Calu3 (cell line): ENCODE measurements around the gene KDM2A. TPM values are rescaled to one million over a fixed set of nuclear protein-coding genes. Genes with fewer than 3 reads are reported as not detected.

Experiments
- BruUV-seq: library from RNA; stranded (reverse); fragments of 400-500 nt; replicated peaks from 2 replicates; lab custom pipeline; 2021; lab: Mats Ljungman, UMichigan
- CTCF ChIA-PET: fragments of 300-600 bp; sonication (Branson Sonifier 250); formaldehyde crosslinking; loops from one replicate; lab custom pipeline; 2022; ENCODE audit warnings: antibody characterized with exemption; lab: Charles Lee
- DNase-seq: peaks from one replicate; pipeline ENCODE4 v3.0.0; 2022
- H3K27ac Mint-ChIP-seq: one replicate; pipeline ENCODE4 v1.8.0; 2022; ENCODE audit warnings: mixed read lengths; ENCODE audit not compliant: unreplicated experiment
- H3K27me3 Mint-ChIP-seq: one replicate; pipeline ENCODE4 v1.8.0; 2022; ENCODE audit warnings: mixed read lengths; ENCODE audit not compliant: unreplicated experiment
- H3K36me3 Mint-ChIP-seq: one replicate; pipeline ENCODE4 v1.8.0; 2022; ENCODE audit warnings: mild to moderate bottlenecking, moderate library complexity, mixed read lengths; ENCODE audit not compliant: insufficient read depth, unreplicated experiment
- H3K4me1 Mint-ChIP-seq: one replicate; pipeline ENCODE4 v1.8.0; 2022; ENCODE audit warnings: mild to moderate bottlenecking, low read depth, mixed read lengths; ENCODE audit not compliant: unreplicated experiment
- H3K4me3 Mint-ChIP-seq: one replicate; pipeline ENCODE4 v1.8.0; 2022; ENCODE audit warnings: mild to moderate bottlenecking, low read depth, moderate library complexity, mixed read lengths; ENCODE audit not compliant: unreplicated experiment
- H3K9me3 Mint-ChIP-seq: one replicate; pipeline ENCODE4 v1.8.0; 2022; ENCODE audit warnings: low read depth, mixed read lengths; ENCODE audit not compliant: unreplicated experiment
- intact Hi-C: fragments of 100-400 bp; cut with micrococcal nuclease; formaldehyde crosslinking; loops from one replicate; pipeline ENCODE4 v1.10.0; 2022; ENCODE audit not compliant: unreplicated experiment
- total RNA-seq: library from RNA; stranded (reverse); gene quantifications from 2 replicates; pipeline ENCODE4 v1.2.3, GENCODE V29; 2022
- TF ChIP-seq, protein P1 (sequence below): fragments of 200-600 bp; IDR thresholded peaks from one replicate; pipeline ENCODE4 v1.8.0; 2022; ENCODE audit warnings: antibody characterized with exemption; ENCODE audit not compliant: unreplicated experiment

The KDM2A gene
- total RNA-seq, 1 experiment from 2014 or later: 73.2 TPM

DNA sequence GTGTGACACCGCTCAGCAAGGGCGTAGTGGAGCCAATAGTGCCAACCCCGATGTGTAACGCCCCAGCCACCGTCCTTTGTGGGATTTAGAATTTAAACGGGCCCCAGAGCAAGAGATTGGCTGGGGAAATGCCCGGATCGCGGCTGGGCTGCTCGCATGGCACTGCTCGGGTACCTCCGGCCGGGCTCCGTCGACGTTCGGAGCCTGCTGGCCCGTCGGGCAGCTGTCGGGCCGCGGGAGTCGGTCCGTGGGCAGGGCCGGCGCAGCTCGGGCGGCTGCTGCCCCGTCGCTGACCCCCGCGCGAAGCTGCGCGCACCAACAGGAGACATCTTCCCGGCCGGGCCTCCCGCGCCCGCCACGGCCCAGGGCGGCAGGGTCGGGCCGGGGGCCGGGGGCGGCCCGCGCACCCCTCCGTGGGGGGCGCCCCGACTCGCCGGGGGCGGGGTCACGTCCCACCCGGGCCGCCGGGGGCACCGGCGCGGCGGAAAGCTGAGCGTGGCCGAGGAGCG, 1.3 kb upstream of the KDM2A start:
- H3K4me3 Mint-ChIP-seq: no peak overlapping the region
- H3K27me3 Mint-ChIP-seq: no peaks in the 10 kb centered on the region
- intact Hi-C loops: no loop called here
- CTCF ChIA-PET: no interaction called here
- TF ChIP-seq, protein P1, sequence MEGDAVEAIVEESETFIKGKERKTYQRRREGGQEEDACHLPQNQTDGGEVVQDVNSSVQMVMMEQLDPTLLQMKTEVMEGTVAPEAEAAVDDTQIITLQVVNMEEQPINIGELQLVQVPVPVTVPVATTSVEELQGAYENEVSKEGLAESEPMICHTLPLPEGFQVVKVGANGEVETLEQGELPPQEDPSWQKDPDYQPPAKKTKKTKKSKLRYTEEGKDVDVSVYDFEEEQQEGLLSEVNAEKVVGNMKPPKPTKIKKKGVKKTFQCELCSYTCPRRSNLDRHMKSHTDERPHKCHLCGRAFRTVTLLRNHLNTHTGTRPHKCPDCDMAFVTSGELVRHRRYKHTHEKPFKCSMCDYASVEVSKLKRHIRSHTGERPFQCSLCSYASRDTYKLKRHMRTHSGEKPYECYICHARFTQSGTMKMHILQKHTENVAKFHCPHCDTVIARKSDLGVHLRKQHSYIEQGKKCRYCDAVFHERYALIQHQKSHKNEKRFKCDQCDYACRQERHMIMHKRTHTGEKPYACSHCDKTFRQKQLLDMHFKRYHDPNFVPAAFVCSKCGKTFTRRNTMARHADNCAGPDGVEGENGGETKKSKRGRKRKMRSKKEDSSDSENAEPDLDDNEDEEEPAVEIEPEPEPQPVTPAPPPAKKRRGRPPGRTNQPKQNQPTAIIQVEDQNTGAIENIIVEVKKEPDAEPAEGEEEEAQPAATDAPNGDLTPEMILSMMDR: no peak
- BruUV-seq: no TSS peak
- peaks cover 35% of the 10 kb centered on the region for H3K36me3 Mint-ChIP-seq
- DNase-seq: peak; percentile 14
- peaks cover 10% of the 10 kb centered on the region for H3K4me1 Mint-ChIP-seq
- H3K27ac Mint-ChIP-seq: no peak overlapping the region
- no peaks in the 10 kb centered on the region for H3K9me3 Mint-ChIP-seq

DNA sequence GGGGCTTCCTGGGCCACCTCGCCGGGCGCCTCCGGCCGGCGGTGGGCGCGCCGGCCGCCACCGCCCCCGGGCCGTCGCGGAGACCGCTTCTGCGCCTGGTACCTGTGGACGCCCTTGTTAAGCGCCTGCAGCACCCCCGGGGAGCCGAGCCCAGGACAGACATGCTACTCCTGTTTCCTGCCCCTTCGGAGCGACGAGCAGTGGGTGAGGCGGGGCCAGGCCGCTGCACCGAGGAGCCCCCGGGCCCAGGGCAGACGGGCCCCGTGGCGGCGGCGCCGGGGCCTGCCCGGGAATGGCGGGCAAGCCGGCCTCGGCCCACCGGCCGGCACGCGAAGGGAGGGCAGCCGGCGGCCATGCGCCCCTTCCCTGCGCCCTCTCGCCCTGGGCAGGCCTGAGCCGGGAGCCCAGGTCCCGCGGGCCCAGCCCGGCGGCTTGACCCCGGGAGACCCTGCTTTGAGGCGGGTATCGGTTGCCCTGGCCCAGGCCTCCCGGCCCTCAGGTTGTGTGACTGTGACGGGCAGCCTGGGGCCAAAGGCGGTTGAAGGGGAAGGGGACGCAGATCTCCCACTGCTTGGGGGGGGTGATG, 789 bp upstream of the KDM2A start:
- H3K27ac Mint-ChIP-seq: no peak overlapping the region
- peaks cover 10% of the 10 kb centered on the region for H3K4me1 Mint-ChIP-seq
- DNase-seq: peak; percentile 25
- no peaks in the 10 kb centered on the region for H3K9me3 Mint-ChIP-seq
- BruUV-seq: no TSS peak
- peaks cover 41% of the 10 kb centered on the region for H3K36me3 Mint-ChIP-seq
- TF ChIP-seq, protein P1: no peak
- CTCF ChIA-PET: interaction anchor here (1.0 to 1.2 kb wide), 4 partner anchors 9 to 227 kb away, joined by 3 to 6 read pairs (median 4); no protein-coding TSS in a partner anchor
- intact Hi-C loops: no loop called here
- peak overlapping the region; percentile 90 for H3K4me3 Mint-ChIP-seq
- H3K27me3 Mint-ChIP-seq: no peaks in the 10 kb centered on the region

DNA sequence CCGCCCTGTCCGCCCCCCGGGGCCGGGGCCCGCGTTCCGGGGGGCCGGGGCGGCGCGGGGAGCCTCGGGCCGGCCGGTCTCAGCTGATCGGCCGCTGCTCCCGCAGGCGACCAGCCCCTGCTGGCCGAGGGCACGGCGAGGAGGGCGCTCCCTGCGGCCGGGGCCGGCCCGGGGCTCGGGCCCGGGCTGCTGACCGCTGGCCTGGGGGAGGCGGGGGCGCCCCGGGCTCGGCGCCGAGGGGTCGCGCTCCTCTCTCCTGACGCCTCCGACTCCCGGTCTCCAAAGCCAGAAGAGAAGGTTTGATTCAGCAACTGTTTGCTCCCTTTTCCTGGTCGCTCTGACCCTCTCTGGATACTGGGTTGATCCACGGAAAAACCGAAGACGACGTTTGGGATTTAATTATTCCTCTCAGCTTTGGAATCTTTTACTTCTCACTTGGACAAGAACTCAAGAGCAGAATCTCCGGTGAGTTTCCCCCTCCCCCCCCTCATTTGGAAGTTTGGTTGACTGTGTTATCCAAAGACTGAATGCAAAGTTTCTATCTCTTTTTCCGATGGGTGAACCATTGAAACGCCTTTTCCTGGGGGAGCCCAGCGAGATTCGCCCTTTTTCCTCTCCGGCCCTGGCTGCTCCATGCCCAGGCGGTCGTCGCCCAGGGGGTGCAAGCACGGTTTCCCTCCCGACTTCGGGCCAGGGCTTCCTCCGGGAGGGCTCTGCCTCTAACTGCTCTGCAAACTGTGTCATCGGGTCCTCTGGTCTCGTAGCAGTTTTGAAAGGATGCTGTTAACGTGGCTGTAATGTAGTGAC, 725 bp downstream of the KDM2A start:
- BruUV-seq: no TSS peak
- peak overlapping the region; percentile 86 for H3K27ac Mint-ChIP-seq
- peak overlapping the region; percentile 90 for H3K4me3 Mint-ChIP-seq
- H3K4me1 Mint-ChIP-seq: no peaks in the 10 kb centered on the region
- no peaks in the 10 kb centered on the region for H3K9me3 Mint-ChIP-seq
- H3K27me3 Mint-ChIP-seq: no peaks in the 10 kb centered on the region
- CTCF ChIA-PET: interaction anchor here (0.6 to 1.2 kb wide), 9 partner anchors 8 to 226 kb away, joined by 3 to 8 read pairs (median 4); no protein-coding TSS in a partner anchor
- intact Hi-C loops: loop anchor here (5.0 to 10.0 kb wide), 2 partner anchors 43 to 125 kb away; no protein-coding TSS in a partner anchor
- TF ChIP-seq, protein P1: no peak
- DNase-seq: peak; percentile 43
- peaks cover 47% of the 10 kb centered on the region for H3K36me3 Mint-ChIP-seq

DNA sequence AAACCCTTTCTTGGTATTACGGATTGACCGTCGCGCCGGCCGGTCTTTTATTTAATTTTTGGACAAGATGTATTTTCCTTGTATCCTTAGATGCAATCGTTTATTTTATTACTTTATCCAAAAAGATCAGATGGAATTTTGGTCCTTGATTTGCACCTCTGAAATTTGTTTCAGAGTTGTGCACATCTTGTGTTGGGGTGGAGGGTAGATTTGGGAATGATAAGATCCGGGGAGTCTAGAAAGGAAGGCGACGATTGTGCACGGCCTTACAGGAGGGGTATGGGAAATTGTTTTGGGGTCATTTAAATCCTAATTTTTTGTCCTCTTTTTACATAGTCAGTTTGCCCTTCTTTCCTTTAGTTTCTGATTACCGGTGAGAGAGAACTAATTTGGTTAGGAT, 1.4 kb downstream of the KDM2A start:
- no TSS peak for BruUV-seq
- TF ChIP-seq, protein P1: no peak
- H3K4me3 Mint-ChIP-seq: peak overlapping the region; percentile 90
- peaks cover 54% of the 10 kb centered on the region for H3K36me3 Mint-ChIP-seq
- no peak for DNase-seq
- peak overlapping the region; percentile 86 for H3K27ac Mint-ChIP-seq
- H3K4me1 Mint-ChIP-seq: no peaks in the 10 kb centered on the region
- H3K9me3 Mint-ChIP-seq: no peaks in the 10 kb centered on the region
- H3K27me3 Mint-ChIP-seq: no peaks in the 10 kb centered on the region
- intact Hi-C loops: loop anchor here (5.0 to 10.0 kb wide), 2 partner anchors 42 to 124 kb away; no protein-coding TSS in a partner anchor
- CTCF ChIA-PET: interaction anchor here (0.7 kb wide), 1 partner anchor 28 kb away, joined by 3 read pairs; no protein-coding TSS in a partner anchor
